OCI-LY1 (cell line): ENCODE measurements around the gene ZFP82.

Experiments used
- EZH2 ChIP-seq: fragments of 200-600 bp; sonication (generic), shearing (Covaris generic); IDR thresholded peaks from 2 replicates; pipeline ENCODE4 v1.8.0; 2017; ENCODE audit warnings: borderline replicate concordance, mixed run types, mild to moderate bottlenecking, antibody characterized with exemption, low read length, moderate library complexity, mixed read lengths
- TF ChIP-seq, protein P1 (sequence below): fragments of 200-600 bp; sonication (generic), shearing (Covaris generic); IDR thresholded peaks from 2 replicates; pipeline ENCODE4 v1.5.1; 2017; ENCODE audit warnings: mild to moderate bottlenecking, antibody characterized with exemption, low read length, moderate library complexity, mixed read lengths

DNA sequence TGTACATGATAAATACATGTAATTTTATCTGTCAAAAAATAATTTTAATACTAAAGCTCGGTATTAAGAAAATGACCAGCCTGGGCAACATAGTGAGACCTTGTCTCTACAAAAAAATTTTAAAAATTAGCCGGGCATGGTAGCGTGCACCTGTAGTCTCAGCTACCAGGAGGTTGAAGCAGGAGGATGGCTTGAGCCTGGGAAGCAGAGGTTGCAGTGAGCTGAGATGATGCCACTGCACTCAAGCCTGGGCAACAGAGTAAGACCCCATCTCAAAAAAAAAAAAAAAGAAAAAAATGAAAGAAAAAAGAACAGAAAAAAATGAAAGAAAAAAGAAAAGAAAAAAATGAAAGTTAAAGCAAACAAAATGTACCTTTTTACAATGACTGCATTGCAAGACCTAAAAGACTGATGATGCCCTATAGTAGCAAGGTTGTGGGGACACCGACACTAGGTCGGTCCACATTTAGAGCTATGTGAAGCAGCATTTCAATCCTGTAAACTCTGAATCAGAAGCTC is 44.7 kb downstream of the ZFP82 start:
- TF ChIP-seq, protein P1, sequence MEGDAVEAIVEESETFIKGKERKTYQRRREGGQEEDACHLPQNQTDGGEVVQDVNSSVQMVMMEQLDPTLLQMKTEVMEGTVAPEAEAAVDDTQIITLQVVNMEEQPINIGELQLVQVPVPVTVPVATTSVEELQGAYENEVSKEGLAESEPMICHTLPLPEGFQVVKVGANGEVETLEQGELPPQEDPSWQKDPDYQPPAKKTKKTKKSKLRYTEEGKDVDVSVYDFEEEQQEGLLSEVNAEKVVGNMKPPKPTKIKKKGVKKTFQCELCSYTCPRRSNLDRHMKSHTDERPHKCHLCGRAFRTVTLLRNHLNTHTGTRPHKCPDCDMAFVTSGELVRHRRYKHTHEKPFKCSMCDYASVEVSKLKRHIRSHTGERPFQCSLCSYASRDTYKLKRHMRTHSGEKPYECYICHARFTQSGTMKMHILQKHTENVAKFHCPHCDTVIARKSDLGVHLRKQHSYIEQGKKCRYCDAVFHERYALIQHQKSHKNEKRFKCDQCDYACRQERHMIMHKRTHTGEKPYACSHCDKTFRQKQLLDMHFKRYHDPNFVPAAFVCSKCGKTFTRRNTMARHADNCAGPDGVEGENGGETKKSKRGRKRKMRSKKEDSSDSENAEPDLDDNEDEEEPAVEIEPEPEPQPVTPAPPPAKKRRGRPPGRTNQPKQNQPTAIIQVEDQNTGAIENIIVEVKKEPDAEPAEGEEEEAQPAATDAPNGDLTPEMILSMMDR: no peak
- no peak for TF ChIP-seq EZH2
